B cell (primary cell): Measurements from ENCODE around the gene MRPL14.

Source experiments
- CTCF ChIP-seq: fragments of 200-600 bp; IDR thresholded peaks from one replicate; pipeline ENCODE4 v1.8.0; 2022; ENCODE audit warnings: antibody characterized with exemption, mild to moderate bottlenecking
- EZH2 ChIP-seq: IDR thresholded peaks from 2 replicates; pipeline ENCODE4 v1.6.1; 2012; ENCODE audit warnings: borderline replicate concordance, low read depth, mild to moderate bottlenecking, moderate library complexity, low read length; ENCODE audit not compliant: insufficient read depth, poor library complexity, severe bottlenecking

- TF ChIP-seq CTCF (no peak), EZH2 (no peak)
Observed at GRCh38 chr6:44132476-44132875, 5.2 kb upstream of the MRPL14 start.
